HFFc6 (cell line): Measurements from ENCODE around the gene MLN. TPM values are rescaled to one million over a fixed set of nuclear protein-coding genes. Genes with fewer than 3 reads are reported as not detected.
A peak's percentile ranks its signal among the peaks of the same experiment; 100 is the strongest.

Experiments
- DNase-seq: peaks from one replicate; pipeline ENCODE4 v3.0.0-alpha.2; 2018
- H3K27ac Mint-ChIP-seq: 2 replicates; pipeline ENCODE4 v1.8.0; 2020; ENCODE audit warnings: mild to moderate bottlenecking, mixed read lengths
- H3K27me3 Mint-ChIP-seq: 2 replicates; pipeline ENCODE4 v1.8.0; 2021; ENCODE audit warnings: mild to moderate bottlenecking, moderate library complexity, mixed read lengths; ENCODE audit not compliant: insufficient read depth
- H3K36me3 Mint-ChIP-seq: 2 replicates; pipeline ENCODE4 v1.8.0; 2021; ENCODE audit warnings: low read depth, mixed read lengths
- H3K4me1 Mint-ChIP-seq: 2 replicates; pipeline ENCODE4 v1.8.0; 2020; ENCODE audit warnings: low read depth, mixed read lengths
- H3K4me3 Mint-ChIP-seq: 2 replicates; pipeline ENCODE4 v1.8.0; 2020; ENCODE audit warnings: mild to moderate bottlenecking, moderate library complexity, mixed read lengths
- H3K9me3 Mint-ChIP-seq: 2 replicates; pipeline ENCODE4 v1.8.0; 2020; ENCODE audit warnings: mild to moderate bottlenecking, mixed read lengths
- total RNA-seq, 6 experiments: library from RNA; stranded (reverse); fragmentation: NEBNext Ultra II Directional; extraction: Animal tissue kit (Norgen Biotek cat#: 25700); gene quantifications; 2 replicates in 1 of 6; 3 replicates in 5 of 6; pipeline ENCODE4 v1.2.3, GENCODE V29; 2021
- TF ChIP-seq, protein P1 (sequence below): fragments of 200-600 bp; sonication (generic); IDR thresholded peaks from 2 replicates; pipeline ENCODE4 v1.5.0; 2021; ENCODE audit warnings: antibody characterized with exemption, mild to moderate bottlenecking

MLN gene
- total RNA-seq, 6 experiments from 2014 or later: not detected

DNA sequence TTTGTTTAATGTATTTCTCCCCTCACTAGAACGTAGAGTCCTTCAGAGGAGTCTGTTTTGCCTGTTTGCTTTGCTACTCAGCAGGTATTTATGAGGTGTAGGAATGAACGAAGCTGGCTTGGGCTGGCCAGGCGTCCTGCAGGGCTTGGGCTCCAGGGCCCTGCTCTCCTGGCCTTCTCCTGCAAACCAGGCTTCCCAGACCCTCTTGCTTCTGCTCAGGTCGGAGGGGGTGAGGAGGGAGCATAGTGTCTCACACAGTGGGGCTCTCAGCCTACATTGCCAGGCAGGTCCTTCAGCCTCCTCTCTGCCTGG lies 24.6 kb upstream of the MLN start:
- Mint-ChIP-seq H3K4me3 (no peak overlapping the region), H3K27me3 (peaks cover 35% of the 10 kb centered on the region), H3K9me3 (no peaks in the 10 kb centered on the region), H3K4me1 (no peaks in the 10 kb centered on the region; the same call in 1 of the 2 replicates), H3K36me3 (no peaks in the 10 kb centered on the region), H3K27ac (no peak overlapping the region)
- TF ChIP-seq, protein P1, sequence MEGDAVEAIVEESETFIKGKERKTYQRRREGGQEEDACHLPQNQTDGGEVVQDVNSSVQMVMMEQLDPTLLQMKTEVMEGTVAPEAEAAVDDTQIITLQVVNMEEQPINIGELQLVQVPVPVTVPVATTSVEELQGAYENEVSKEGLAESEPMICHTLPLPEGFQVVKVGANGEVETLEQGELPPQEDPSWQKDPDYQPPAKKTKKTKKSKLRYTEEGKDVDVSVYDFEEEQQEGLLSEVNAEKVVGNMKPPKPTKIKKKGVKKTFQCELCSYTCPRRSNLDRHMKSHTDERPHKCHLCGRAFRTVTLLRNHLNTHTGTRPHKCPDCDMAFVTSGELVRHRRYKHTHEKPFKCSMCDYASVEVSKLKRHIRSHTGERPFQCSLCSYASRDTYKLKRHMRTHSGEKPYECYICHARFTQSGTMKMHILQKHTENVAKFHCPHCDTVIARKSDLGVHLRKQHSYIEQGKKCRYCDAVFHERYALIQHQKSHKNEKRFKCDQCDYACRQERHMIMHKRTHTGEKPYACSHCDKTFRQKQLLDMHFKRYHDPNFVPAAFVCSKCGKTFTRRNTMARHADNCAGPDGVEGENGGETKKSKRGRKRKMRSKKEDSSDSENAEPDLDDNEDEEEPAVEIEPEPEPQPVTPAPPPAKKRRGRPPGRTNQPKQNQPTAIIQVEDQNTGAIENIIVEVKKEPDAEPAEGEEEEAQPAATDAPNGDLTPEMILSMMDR: no peak
- no peak for DNase-seq

DNA sequence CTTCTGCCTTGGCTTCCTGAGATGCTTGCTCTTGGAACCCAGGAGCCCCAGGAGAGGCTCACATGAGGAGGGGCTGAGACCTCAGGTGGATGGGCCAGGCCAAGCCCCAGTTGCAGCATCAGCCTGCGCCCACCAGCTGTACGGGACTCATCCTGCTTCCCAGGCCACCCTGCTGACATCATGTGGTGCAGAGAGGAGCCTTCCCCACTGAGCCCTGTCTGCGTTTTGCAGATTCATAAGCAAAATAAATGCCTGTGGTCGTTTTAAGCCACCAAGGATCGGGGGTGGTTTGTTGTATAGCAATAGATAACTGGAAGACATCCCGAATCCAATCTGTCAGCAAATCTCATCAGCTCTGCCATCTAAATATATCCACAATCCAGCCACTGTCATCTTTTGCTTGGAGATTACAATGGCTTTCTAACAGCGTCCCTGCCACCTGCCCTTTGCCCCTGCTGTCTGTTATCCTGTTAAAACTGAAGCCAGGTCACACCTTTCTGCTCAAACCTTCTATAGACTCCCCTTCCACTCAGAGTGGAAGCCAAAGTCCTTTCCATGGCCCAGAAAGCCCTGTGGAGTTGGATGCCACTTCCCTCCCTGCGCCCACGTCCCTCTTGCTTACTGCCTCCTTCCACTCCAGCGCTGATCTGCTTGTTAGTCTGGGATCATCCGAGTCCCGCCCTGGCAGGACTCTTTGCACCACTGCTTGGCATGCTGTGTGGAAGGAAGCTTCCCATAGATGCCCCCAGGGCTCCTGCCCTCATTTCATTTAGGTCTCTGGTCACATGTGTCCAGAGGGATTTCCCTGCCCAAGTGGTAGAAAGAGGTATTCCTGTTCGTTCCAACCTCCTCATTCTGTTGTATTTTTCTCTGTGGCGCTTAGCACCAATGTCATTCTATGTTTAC lies 24.0 kb upstream of the MLN start:
- no peaks in the 10 kb centered on the region for H3K9me3 Mint-ChIP-seq
- H3K27ac Mint-ChIP-seq: no peak overlapping the region
- H3K4me3 Mint-ChIP-seq: no peak overlapping the region
- TF ChIP-seq, protein P1: peak; percentile 24; the same call in 1 of the 2 replicates
- no peaks in the 10 kb centered on the region for H3K36me3 Mint-ChIP-seq
- H3K4me1 Mint-ChIP-seq: no peaks in the 10 kb centered on the region; the same call in 1 of the 2 replicates
- DNase-seq: no peak
- peaks cover 38% of the 10 kb centered on the region for H3K27me3 Mint-ChIP-seq

DNA sequence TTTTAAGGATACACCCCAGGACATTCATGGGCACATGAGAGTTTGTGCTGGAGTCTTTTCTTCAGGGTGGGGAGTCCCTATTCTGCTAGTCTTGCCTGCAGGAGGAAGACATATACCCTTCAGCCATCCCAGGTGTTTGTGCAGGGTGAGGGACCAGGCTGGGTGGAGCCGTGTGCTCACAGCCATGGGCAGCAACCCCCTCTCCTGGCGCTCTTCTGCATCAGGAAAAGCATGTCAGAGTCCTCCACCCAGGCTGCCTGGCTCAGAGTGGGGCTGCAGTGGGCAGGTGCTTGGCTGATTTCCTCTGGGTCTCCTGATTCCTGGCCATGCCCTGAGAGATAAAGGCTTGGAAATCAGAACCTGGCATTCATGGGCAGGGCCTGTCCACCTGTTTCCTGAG lies 22.7 kb upstream of the MLN start:
- DNase-seq: no peak
- TF ChIP-seq, protein P1: no peak
- H3K36me3 Mint-ChIP-seq: no peaks in the 10 kb centered on the region
- H3K4me3 Mint-ChIP-seq: no peak overlapping the region
- H3K9me3 Mint-ChIP-seq: no peaks in the 10 kb centered on the region
- H3K27ac Mint-ChIP-seq: no peak overlapping the region
- H3K4me1 Mint-ChIP-seq: no peaks in the 10 kb centered on the region; the same call in 1 of the 2 replicates
- H3K27me3 Mint-ChIP-seq: peaks cover 48% of the 10 kb centered on the region

DNA sequence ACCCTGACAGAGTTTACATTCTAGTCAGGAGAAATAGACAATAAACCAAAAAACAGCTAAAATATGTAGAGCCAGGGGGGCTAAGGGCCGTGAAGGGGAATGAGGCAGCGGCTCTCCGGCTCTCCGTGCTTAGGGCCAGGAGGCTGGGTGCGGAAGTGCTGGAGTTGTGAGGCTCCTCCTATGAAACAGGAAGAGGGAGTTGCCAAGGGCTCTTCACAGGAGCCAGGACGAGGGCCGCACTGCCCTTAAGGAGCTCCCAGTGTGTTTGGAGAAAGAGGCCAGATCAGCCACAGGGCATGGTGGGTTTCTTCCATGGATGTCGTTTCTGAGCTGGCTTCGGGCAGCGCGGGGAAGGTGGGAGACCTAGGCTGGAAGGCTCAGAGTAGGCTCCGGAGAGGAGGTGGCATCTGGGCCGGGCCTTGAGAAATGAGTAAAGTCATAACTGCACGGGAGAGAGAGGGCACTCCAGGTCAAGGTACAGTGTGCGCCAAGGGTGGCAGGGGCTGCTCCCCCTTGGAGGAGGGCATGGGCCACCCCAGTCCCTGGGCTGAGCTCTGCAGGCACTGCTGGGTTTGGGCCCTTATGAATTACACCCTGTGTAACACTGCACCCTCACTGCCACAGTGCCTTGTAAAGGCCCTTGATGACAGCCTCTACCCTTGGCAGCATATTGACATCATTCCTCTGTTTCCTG lies 20.8 kb upstream of the MLN start:
- TF ChIP-seq, protein P1: no peak
- Mint-ChIP-seq H3K9me3 (no peaks in the 10 kb centered on the region), H3K4me3 (no peak overlapping the region), H3K36me3 (no peaks in the 10 kb centered on the region), H3K27ac (no peak overlapping the region), H3K4me1 (no peaks in the 10 kb centered on the region; the same call in 1 of the 2 replicates), H3K27me3 (peaks cover 39% of the 10 kb centered on the region)
- DNase-seq: no peak

DNA sequence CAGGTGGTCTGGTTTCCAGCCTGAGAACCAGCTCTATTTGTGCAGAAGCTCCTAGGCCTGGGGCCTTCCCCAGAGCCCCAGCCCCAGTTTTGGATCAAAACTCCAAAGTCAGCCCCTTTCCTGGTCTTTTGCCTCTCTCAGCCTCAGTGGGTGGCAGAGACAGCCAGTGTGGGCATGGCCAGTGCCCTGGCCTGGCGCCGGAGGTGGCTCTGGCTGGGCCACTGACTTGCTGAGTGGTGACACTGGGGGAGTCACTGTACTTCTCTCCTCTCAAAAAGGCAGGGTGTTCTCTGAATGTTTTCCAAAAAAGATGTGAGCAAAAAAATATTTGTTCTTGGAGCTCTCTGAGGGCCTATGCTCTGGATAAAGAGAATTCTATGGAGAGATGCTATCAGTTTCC lies 20.0 kb upstream of the MLN start:
- TF ChIP-seq, protein P1: no peak
- H3K9me3 Mint-ChIP-seq: no peaks in the 10 kb centered on the region
- no peaks in the 10 kb centered on the region; the same call in 1 of the 2 replicates for H3K4me1 Mint-ChIP-seq
- H3K4me3 Mint-ChIP-seq: no peak overlapping the region
- peaks cover 39% of the 10 kb centered on the region for H3K27me3 Mint-ChIP-seq
- H3K27ac Mint-ChIP-seq: no peak overlapping the region
- no peak for DNase-seq
- no peaks in the 10 kb centered on the region for H3K36me3 Mint-ChIP-seq
